Adrenal gland (tissue), 12 donors: ENCODE measurements around the gene GPATCH11. TPM values are rescaled to one million over a fixed set of nuclear protein-coding genes. Genes with fewer than 3 reads are reported as not detected.

ENCODE experiments used
- DNase-seq, 7 donors: peaks; one replicate each; pipeline ENCODE4 v3.0.0-alpha.2; 2019 to 2020
- H3K27ac ChIP-seq, 5 donors: fragments of 200-600 bp; sonication (generic) in 4 of 5; 1 replicate in 3 of 5; 2 replicates in 2 of 5; pipeline versions ENCODE4 v1.5.1 to v1.8.0; 2016 to 2020; ENCODE audit warnings: mild to moderate bottlenecking in 1 of 5
- H3K27me3 ChIP-seq: fragments of 200-600 bp; 2 replicates; pipeline ENCODE4 v1.8.0; 2021
- H3K36me3 ChIP-seq, 2 donors: fragments of 200-600 bp; replicated peaks in 1 of 2; 1 replicate in 1 of 2; 2 replicates in 1 of 2; pipeline versions ENCODE4 v1.5.1 to v1.8.0; 2018 to 2022
- H3K4me1 ChIP-seq, 2 donors: fragments of 200-600 bp; replicated peaks in 1 of 2; 1 replicate in 1 of 2; 2 replicates in 1 of 2; pipeline versions ENCODE4 v1.5.1 to v1.8.0; 2018 to 2021
- H3K4me3 ChIP-seq, 4 donors: fragments of 200-600 bp; sonication (generic) in 3 of 4; one replicate each; pipeline ENCODE4 v1.5.1; 2016 to 2018
- H3K9me3 ChIP-seq, 3 donors: fragments of 200-600 bp; sonication (generic) in 1 of 3; replicated peaks in 1 of 3; 1 replicate in 2 of 3; 2 replicates in 1 of 3; pipeline versions ENCODE4 v1.5.1 to v1.8.0; 2016 to 2021
- CTCF ChIP-seq, 6 experiments: fragments of 450-650 bp in 4 of 6; fragments of 200-600 bp in 2 of 6; sonication (generic) in 1 of 6; IDR thresholded peaks; 1 replicate in 5 of 6; 2 replicates in 1 of 6; pipeline versions ENCODE4 v1.5.1 to v1.8.0; 2016 to 2021; ENCODE audit warnings: antibody characterized with exemption in 6 of 6, mild to moderate bottlenecking in 2 of 6, moderate library complexity in 1 of 6
- POLR2A ChIP-seq, 2 donors: fragments of 450-650 bp; IDR thresholded peaks; one replicate each; pipeline ENCODE4 v1.6.1; 2017; ENCODE audit warnings: antibody characterized with exemption in 2 of 2, mild to moderate bottlenecking in 2 of 2, moderate library complexity in 1 of 2
- WGBS, 4 donors: extraction: QIAGEN DNeasy Blood & Tissue Kit in 2 of 4; methylation state at CpG; one replicate each; pipeline versions ENCODE4 v1.1.5 to v1.1.7; 2013 to 2017; 5-methylcytosine and 5-hydroxymethylcytosine counted together
- intact Hi-C, 2 donors: fragments of 100-400 bp; cut with DNase I; formaldehyde crosslinking; loops; one replicate each; pipeline versions ENCODE4 v1.14.1 to v1.15.0; 2022 to 2023
- polyA plus RNA-seq, 3 donors: library from polyadenylated mRNA; stranded (reverse); fragments of 200-250 nt in 2 of 3; fragments of 350-450 nt in 1 of 3; fragmentation: Illumina TruSeq in 1 of 3; extraction: RNeasy Lipid Tissue Mini Kit (QIAGEN cat#74804) in 1 of 3; gene quantifications; one replicate each; pipeline ENCODE4 v1.2.3, GENCODE V29; 2013 to 2014
- total RNA-seq, 9 donors: library from RNA; depleted of rRNA in 4 of 9; stranded (reverse); fragments of >200 nt in 4 of 9; fragments of 120-200 nt in 1 of 9; fragmentation: NEBNext Ultra II Directional in 1 of 9; extraction: Animal tissue kit (Norgen Biotek cat#: 25700) in 1 of 9; gene quantifications; one replicate each; pipeline versions ENCODE4 v1.1.0 to v1.2.4, GENCODE V29; 2013 to 2023
- donor health status: healthy with polysubstance abuse.
- donor health status: Bipolar disorder and iron deficiency.
- donor health status: DM: yes; HTN: yes; CAD: no.
- donor health status: DM: no; HTN: no; CAD: no.
- donor health status: DM: no; HTN: no; CAD: no.
- donor health status: DM: yes; HTN: yes; CAD: no.

GPATCH11 gene
- total and polyA plus RNA-seq, 12 donors: 5.6 to 19.0 (median 9.4) TPM

- no peak for DNase-seq
- intact Hi-C loops: no loop called here
- H3K4me1 ChIP-seq: no peaks in the 10 kb centered on the region
- no peak overlapping the region for H3K27ac ChIP-seq
- 68 to 100% (median 98%) methylated on average over 2 of the region's 2 CpGs for WGBS, 4 donors
- H3K36me3 ChIP-seq: peaks cover 0 to 40% of the 10 kb centered on the region in 2 donors
- TF ChIP-seq POLR2A (IDR thresholded peaks at IDR 0.05): no peak
- no peak for TF ChIP-seq CTCF (IDR thresholded peaks at IDR 0.05)
- no peaks in the 10 kb centered on the region for H3K27me3 ChIP-seq
- no peaks in the 10 kb centered on the region for H3K9me3 ChIP-seq
- no peak overlapping the region for H3K4me3 ChIP-seq
Measured at GRCh38 chr2:37111958-37112357, 27.6 kb downstream of the GPATCH11 start.

GRCh38 chr2:37117566-37117965, 33.2 kb downstream of the GPATCH11 start:
- DNase-seq: no peak
- H3K9me3 ChIP-seq: no peaks in the 10 kb centered on the region

GRCh38 chr2:37119157-37119556, 34.8 kb downstream of the GPATCH11 start:
- TF ChIP-seq POLR2A (IDR thresholded peaks at IDR 0.05) (no peak), CTCF (IDR thresholded peaks at IDR 0.05) (no peak)
- no peaks in the 10 kb centered on the region for H3K4me1 ChIP-seq
- no peaks in the 10 kb centered on the region for H3K9me3 ChIP-seq
- intact Hi-C loops: no loop called here
- peaks cover 0 to 43% of the 10 kb centered on the region in 2 donors for H3K36me3 ChIP-seq
- no peak for DNase-seq
- 95 to 96% (median 95%) methylated on average over 5 of the region's 5 CpGs for WGBS, 4 donors
- no peak overlapping the region for H3K4me3 ChIP-seq
- H3K27ac ChIP-seq: no peak overlapping the region
- H3K27me3 ChIP-seq: no peaks in the 10 kb centered on the region

More at GRCh38 chr2:37117566-37117965, 33.2 kb downstream of the GPATCH11 start:
- WGBS, 4 donors: 91 to 100% (median 99%) methylated on average over 1 of the region's 1 CpG
- H3K4me1 ChIP-seq: no peaks in the 10 kb centered on the region
- no peak for TF ChIP-seq POLR2A (IDR thresholded peaks at IDR 0.05)
- no peak for TF ChIP-seq CTCF (IDR thresholded peaks at IDR 0.05)
- no peak overlapping the region for H3K4me3 ChIP-seq
- H3K27me3 ChIP-seq: no peaks in the 10 kb centered on the region
- H3K36me3 ChIP-seq: peaks cover 0 to 41% of the 10 kb centered on the region in 2 donors
- intact Hi-C loops: no loop called here
- H3K27ac ChIP-seq: no peak overlapping the region

- H3K4me3 ChIP-seq: no peak overlapping the region
- H3K27me3 ChIP-seq: no peaks in the 10 kb centered on the region
- intact Hi-C loops: no loop called here
- DNase-seq: no peak
- H3K36me3 ChIP-seq: peaks cover 0 to 56% of the 10 kb centered on the region in 2 donors
- H3K9me3 ChIP-seq: no peaks in the 10 kb centered on the region
- no peak for TF ChIP-seq CTCF (IDR thresholded peaks at IDR 0.05)
- no peak for TF ChIP-seq POLR2A (IDR thresholded peaks at IDR 0.05)
- H3K4me1 ChIP-seq: no peaks in the 10 kb centered on the region
- no peak overlapping the region for H3K27ac ChIP-seq
- 94 to 100% (median 98%) methylated on average over 2 of the region's 2 CpGs for WGBS, 4 donors
Measured at GRCh38 chr2:37125416-37125815, 41.1 kb downstream of the GPATCH11 start.
